OCI-LY1 (cell line): ENCODE measurements around the gene ZNF556.

ENCODE experiments used
- H2AFZ ChIP-seq: fragments of 200-600 bp; sonication (generic), shearing (Covaris generic); 2 replicates; pipeline ENCODE4 v1.6.0; 2014; ENCODE audit warnings: antibody characterized with exemption, mild to moderate bottlenecking, low read length
- H3F3A ChIP-seq: fragments of 200-600 bp; sonication (generic), shearing (Covaris generic); 2 replicates; pipeline ENCODE4 v1.6.0; 2014; ENCODE audit warnings: mild to moderate bottlenecking, antibody characterized with exemption, low read length, moderate library complexity; ENCODE audit not compliant: insufficient read depth
- H3K27ac ChIP-seq: fragments of 200-600 bp; sonication (generic); 2 replicates; pipeline ENCODE4 v1.5.1; 2014; ENCODE audit warnings: low read length, mixed run types, mild to moderate bottlenecking, low read depth; ENCODE audit not compliant: poor library complexity, severe bottlenecking
- H3K27me3 ChIP-seq: fragments of 200-600 bp; sonication (generic); 2 replicates; pipeline ENCODE4 v1.6.0; 2014; ENCODE audit warnings: antibody characterized with exemption, mild to moderate bottlenecking, low read length, moderate library complexity; ENCODE audit not compliant: insufficient read depth
- H3K36me3 ChIP-seq: fragments of 200-600 bp; sonication (generic); 2 replicates; pipeline ENCODE4 v1.6.1; 2014; ENCODE audit warnings: mild to moderate bottlenecking, antibody characterized with exemption, low read length, moderate library complexity, mixed read lengths; ENCODE audit not compliant: insufficient read depth
- H3K4me1 ChIP-seq: fragments of 200-600 bp; sonication (generic); 2 replicates; pipeline ENCODE4 v1.5.1; 2014; ENCODE audit warnings: mild to moderate bottlenecking, low read length, moderate library complexity; ENCODE audit not compliant: insufficient read depth, severe bottlenecking
- H3K4me2 ChIP-seq: fragments of 200-600 bp; sonication (generic), shearing (Covaris generic); 2 replicates; pipeline ENCODE4 v1.6.1; 2014; ENCODE audit warnings: low read length
- H3K4me3 ChIP-seq: fragments of 200-600 bp; sonication (generic); 2 replicates; pipeline ENCODE4 v1.5.1; 2014; ENCODE audit warnings: low read length, low read depth, mild to moderate bottlenecking, mixed read lengths; ENCODE audit not compliant: poor library complexity, severe bottlenecking
- H3K79me2 ChIP-seq: fragments of 200-600 bp; shearing (Covaris generic); 2 replicates; pipeline ENCODE4 v1.6.1; 2016; ENCODE audit warnings: mixed run types, low read length, mixed read lengths; ENCODE audit not compliant: insufficient read depth
- H3K9ac ChIP-seq: fragments of 200-600 bp; sonication (generic), shearing (Covaris generic); 2 replicates; pipeline ENCODE4 v1.6.1; 2014; ENCODE audit warnings: mild to moderate bottlenecking, low read length, mixed read lengths
- H3K9me2 ChIP-seq: fragments of 200-600 bp; sonication (generic), shearing (Covaris generic); 2 replicates; pipeline ENCODE4 v1.6.1; 2014; ENCODE audit warnings: low read depth, mild to moderate bottlenecking, low read length, mixed read lengths
- H3K9me3 ChIP-seq: fragments of 200-600 bp; shearing (Covaris generic); 2 replicates; pipeline ENCODE4 v1.6.1; 2014; ENCODE audit warnings: low read length, mixed read lengths
- H4K20me1 ChIP-seq: fragments of 200-600 bp; sonication (generic), shearing (Covaris generic); 2 replicates; pipeline ENCODE4 v1.6.0; 2016; ENCODE audit warnings: mild to moderate bottlenecking, low read length; ENCODE audit not compliant: insufficient read depth
- EZH2 ChIP-seq: fragments of 200-600 bp; sonication (generic), shearing (Covaris generic); IDR thresholded peaks from 2 replicates; pipeline ENCODE4 v1.8.0; 2017; ENCODE audit warnings: borderline replicate concordance, mixed run types, mild to moderate bottlenecking, antibody characterized with exemption, low read length, moderate library complexity, mixed read lengths
- TF ChIP-seq, protein P1 (sequence below): fragments of 200-600 bp; sonication (generic), shearing (Covaris generic); IDR thresholded peaks from 2 replicates; pipeline ENCODE4 v1.5.1; 2017; ENCODE audit warnings: mild to moderate bottlenecking, antibody characterized with exemption, low read length, moderate library complexity, mixed read lengths

The ZNF556 gene

DNA sequence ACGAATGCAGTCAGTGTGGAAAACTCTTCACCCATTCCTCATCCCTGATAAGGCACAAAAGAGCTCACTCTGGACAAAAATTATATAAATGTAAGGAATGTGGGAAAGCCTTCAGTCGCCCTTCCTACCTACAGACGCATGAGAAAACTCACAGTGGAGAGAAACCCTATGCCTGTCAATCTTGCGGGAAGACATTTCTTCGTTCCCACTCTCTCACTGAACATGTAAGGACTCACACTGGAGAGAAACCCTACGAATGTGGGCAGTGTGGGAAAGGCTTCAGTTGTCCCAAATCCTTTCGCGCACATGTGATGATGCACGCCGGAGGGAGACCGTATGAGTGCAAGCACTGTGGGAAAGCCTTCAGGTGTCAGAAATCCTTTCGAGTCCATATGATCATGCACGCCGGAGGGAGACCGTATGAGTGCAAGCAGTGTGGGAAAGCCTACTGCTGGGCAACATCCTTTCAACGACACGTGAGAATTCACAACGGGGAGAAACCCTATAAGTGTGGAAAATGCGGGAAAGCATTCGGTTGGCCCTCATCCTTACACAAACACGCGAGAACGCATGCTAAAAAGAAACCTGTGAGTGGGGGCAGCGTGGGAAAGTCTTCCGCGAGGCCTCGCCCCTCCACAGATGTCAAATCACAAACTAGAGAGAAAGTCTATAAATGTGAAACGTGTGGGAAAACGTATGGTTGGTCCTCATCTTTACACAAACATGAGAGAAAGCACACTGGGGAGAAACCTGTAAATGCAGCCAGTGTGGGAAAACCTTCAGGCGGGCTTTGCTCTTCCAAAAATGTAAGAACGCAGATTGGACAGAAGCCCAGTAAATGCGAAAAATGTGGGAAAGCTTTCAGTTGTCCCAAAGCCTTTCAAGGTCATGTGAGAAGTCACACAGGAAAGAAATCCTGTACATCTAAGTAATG, 10.5 kb downstream of the ZNF556 start:
- TF ChIP-seq, protein P1, sequence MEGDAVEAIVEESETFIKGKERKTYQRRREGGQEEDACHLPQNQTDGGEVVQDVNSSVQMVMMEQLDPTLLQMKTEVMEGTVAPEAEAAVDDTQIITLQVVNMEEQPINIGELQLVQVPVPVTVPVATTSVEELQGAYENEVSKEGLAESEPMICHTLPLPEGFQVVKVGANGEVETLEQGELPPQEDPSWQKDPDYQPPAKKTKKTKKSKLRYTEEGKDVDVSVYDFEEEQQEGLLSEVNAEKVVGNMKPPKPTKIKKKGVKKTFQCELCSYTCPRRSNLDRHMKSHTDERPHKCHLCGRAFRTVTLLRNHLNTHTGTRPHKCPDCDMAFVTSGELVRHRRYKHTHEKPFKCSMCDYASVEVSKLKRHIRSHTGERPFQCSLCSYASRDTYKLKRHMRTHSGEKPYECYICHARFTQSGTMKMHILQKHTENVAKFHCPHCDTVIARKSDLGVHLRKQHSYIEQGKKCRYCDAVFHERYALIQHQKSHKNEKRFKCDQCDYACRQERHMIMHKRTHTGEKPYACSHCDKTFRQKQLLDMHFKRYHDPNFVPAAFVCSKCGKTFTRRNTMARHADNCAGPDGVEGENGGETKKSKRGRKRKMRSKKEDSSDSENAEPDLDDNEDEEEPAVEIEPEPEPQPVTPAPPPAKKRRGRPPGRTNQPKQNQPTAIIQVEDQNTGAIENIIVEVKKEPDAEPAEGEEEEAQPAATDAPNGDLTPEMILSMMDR: no peak
- no peak for TF ChIP-seq EZH2
- H3K27ac ChIP-seq: no peak overlapping the region
- H3K4me3 ChIP-seq: no peak overlapping the region
- no peak overlapping the region for H2AFZ ChIP-seq
- no peak overlapping the region for H3K9ac ChIP-seq
- no peaks in the 10 kb centered on the region for H3K4me1 ChIP-seq
- H3K9me3 ChIP-seq: peaks cover 13% of the 10 kb centered on the region
- no peaks in the 10 kb centered on the region for H3K36me3 ChIP-seq
- no peak overlapping the region for H3K4me2 ChIP-seq
- H4K20me1 ChIP-seq: no peaks in the 10 kb centered on the region
- no peaks in the 10 kb centered on the region for H3F3A ChIP-seq
- H3K79me2 ChIP-seq: no peaks in the 10 kb centered on the region
- H3K27me3 ChIP-seq: no peaks in the 10 kb centered on the region
- H3K9me2 ChIP-seq: no peaks in the 10 kb centered on the region

- Histone ChIP-seq H2AFZ (no peak overlapping the region), H4K20me1 (no peaks in the 10 kb centered on the region), H3K4me3 (no peak overlapping the region), H3F3A (no peaks in the 10 kb centered on the region), H3K4me2 (no peak overlapping the region), H3K27ac (no peak overlapping the region), H3K9me2 (no peaks in the 10 kb centered on the region), H3K4me1 (no peaks in the 10 kb centered on the region), H3K9me3 (no peaks in the 10 kb centered on the region), H3K36me3 (no peaks in the 10 kb centered on the region), H3K27me3 (no peaks in the 10 kb centered on the region; the same call in 1 of the 2 replicates), H3K9ac (no peak overlapping the region), H3K79me2 (no peaks in the 10 kb centered on the region)
- no peak for TF ChIP-seq EZH2
- TF ChIP-seq, protein P1: no peak
Measured at GRCh38 chr19:2883686-2884439, 16.7 kb downstream of the ZNF556 start.

GRCh38 chr19:2885736-2886135, 18.6 kb downstream of the ZNF556 start:
- no peak overlapping the region for H3K4me3 ChIP-seq
- no peak overlapping the region for H3K4me2 ChIP-seq
- H3K27ac ChIP-seq: no peak overlapping the region
- H3K9ac ChIP-seq: no peak overlapping the region
- no peaks in the 10 kb centered on the region; the same call in 1 of the 2 replicates for H3K27me3 ChIP-seq
- no peaks in the 10 kb centered on the region for H3K9me3 ChIP-seq
- TF ChIP-seq EZH2: no peak
- TF ChIP-seq, protein P1: no peak
- no peaks in the 10 kb centered on the region for H3F3A ChIP-seq
- no peaks in the 10 kb centered on the region for H3K9me2 ChIP-seq
- H3K4me1 ChIP-seq: no peaks in the 10 kb centered on the region
- no peaks in the 10 kb centered on the region for H3K36me3 ChIP-seq
- H3K79me2 ChIP-seq: no peaks in the 10 kb centered on the region
- no peak overlapping the region for H2AFZ ChIP-seq
- H4K20me1 ChIP-seq: no peaks in the 10 kb centered on the region
